ENCODE results near the gene PDIK1L. TPM values are rescaled to one million over a fixed set of nuclear protein-coding genes. Genes with fewer than 3 reads are reported as not detected.

The PDIK1L gene
- total and polyA plus RNA-seq, 9 of the 15 experiments (the other 6 are each of a cell fraction or from before 2014, with no cell fraction given): 12.8 to 30.2 (median 21.5) TPM

DNA sequence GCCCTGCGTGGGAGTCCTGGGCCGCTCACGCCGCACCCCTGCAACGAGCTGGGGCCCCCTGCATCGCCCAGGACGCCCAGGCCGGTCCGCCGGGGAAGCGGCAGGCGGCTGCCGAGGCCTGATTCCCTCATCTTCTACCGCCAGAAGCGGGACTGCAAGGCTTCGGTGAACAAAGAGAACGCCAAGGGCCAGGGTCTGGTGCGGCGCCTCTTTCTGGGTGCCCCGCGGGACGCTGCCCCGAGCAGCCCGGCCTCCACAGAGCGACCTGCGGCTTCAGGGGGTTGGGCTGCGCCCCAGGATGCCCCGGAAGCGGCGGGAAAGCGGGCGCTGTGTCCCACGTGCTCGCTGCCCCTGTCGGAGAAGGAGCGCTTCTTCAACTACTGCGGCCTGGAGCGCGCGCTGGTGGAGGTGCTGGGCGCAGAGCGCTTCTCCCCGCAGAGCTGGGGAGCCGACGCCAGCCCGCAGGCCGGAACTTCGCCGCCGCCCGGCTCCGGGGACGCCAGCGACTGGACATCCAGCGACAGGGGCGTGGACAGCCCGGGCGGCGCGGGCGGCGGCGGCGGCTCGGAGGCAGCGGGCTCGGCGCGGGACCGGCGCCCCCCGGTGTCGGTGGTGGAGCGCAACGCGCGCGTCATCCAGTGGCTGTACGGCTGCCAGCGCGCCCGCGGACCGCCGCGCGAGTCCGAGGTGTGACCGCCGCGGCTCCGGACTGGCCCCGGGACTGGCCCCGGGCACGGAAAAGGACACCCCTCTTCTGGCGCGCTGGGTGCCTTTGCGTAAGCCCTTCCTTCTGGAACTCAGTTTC, 50.0 kb downstream of the PDIK1L start (continued):
- peak; percentile 81 for TF ChIP-seq REST (IDR thresholded peaks at IDR 0.05; ENCODE audit: borderline replicate concordance)
- no peak; the same call in 1 of the 2 replicates for TF ChIP-seq REST (CRISPR knock-in tag; IDR thresholded peaks at IDR 0.05; ENCODE audit: low read depth)
- TF ChIP-seq CHD1 (IDR thresholded peaks at IDR 0.05; ENCODE audit: low read length): no peak
- TF ChIP-seq FIP1L1 (IDR thresholded peaks at IDR 0.05; ENCODE audit: low read depth, low read length, poor library complexity, severe bottlenecking): peak; percentile 21
- peak; percentile 79 for TF ChIP-seq SP1 (CRISPR knock-in tag; IDR thresholded peaks at IDR 0.05)
- peak; percentile 64; the same call in 1 of the 2 replicates for TF ChIP-seq LCOR (CRISPR knock-in tag; IDR thresholded peaks at IDR 0.05)
- TF ChIP-seq SREBF2 (CRISPR knock-in tag; IDR thresholded peaks at IDR 0.05): no peak
- TF ChIP-seq HDAC6 (IDR thresholded peaks at IDR 0.05; ENCODE audit: low read depth, low read length): no peak
- no peak for TF ChIP-seq RBM15 (IDR thresholded peaks at IDR 0.05; ENCODE audit: insufficient read depth, low read length)
- TF ChIP-seq, protein P1, sequence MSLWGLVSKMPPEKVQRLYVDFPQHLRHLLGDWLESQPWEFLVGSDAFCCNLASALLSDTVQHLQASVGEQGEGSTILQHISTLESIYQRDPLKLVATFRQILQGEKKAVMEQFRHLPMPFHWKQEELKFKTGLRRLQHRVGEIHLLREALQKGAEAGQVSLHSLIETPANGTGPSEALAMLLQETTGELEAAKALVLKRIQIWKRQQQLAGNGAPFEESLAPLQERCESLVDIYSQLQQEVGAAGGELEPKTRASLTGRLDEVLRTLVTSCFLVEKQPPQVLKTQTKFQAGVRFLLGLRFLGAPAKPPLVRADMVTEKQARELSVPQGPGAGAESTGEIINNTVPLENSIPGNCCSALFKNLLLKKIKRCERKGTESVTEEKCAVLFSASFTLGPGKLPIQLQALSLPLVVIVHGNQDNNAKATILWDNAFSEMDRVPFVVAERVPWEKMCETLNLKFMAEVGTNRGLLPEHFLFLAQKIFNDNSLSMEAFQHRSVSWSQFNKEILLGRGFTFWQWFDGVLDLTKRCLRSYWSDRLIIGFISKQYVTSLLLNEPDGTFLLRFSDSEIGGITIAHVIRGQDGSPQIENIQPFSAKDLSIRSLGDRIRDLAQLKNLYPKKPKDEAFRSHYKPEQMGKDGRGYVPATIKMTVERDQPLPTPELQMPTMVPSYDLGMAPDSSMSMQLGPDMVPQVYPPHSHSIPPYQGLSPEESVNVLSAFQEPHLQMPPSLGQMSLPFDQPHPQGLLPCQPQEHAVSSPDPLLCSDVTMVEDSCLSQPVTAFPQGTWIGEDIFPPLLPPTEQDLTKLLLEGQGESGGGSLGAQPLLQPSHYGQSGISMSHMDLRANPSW (CRISPR knock-in tag; IDR thresholded peaks at IDR 0.05): peak; percentile 66; the same call in 1 of the 2 replicates
- TF ChIP-seq RBM17 (IDR thresholded peaks at IDR 0.05; ENCODE audit: borderline replicate concordance, low read depth, low read length): no peak
- no peak for TF ChIP-seq TFAM (CRISPR knock-in tag; conservative IDR thresholded peaks at IDR 0.05)
- TF ChIP-seq GATA2 (CRISPR knock-in tag; IDR thresholded peaks at IDR 0.05): no peak
- peak; percentile 64; the same call in 1 of the 2 replicates for TF ChIP-seq GTF2A2 (tag; IDR thresholded peaks at IDR 0.05)
- peak; percentile 80 for TF ChIP-seq RNF2 (IDR thresholded peaks at IDR 0.05)
- TF ChIP-seq SREBF1 (IDR thresholded peaks at IDR 0.05; ENCODE audit: borderline replicate concordance, low read depth, low read length): no peak
- TF ChIP-seq POLR2B (IDR thresholded peaks at IDR 0.05; ENCODE audit: low read depth, partially characterized antibody): peak; percentile 50
- TF ChIP-seq RBBP5 (IDR thresholded peaks at IDR 0.05; ENCODE audit: borderline replicate concordance, insufficient read depth, low read length, poor library complexity, severe bottlenecking): peak; percentile 62
